LoVo (cell line): ENCODE results near the gene SAFB.
"Not testable (repeated sequence)": the region's sequence is repeated elsewhere in the genome, so short reads cannot be mapped to it uniquely, and the experiment has no call there.

Experiments used
- DNase-seq: peaks from one replicate; pipeline ENCODE4 v3.0.0-alpha.2; 2016; ENCODE audit warnings: low spot score

The SAFB gene

GRCh38 chr19:5595129-5595528 is 27.8 kb upstream of the SAFB start:
- no peak for DNase-seq

GRCh38 chr19:5595745-5596144 is 27.1 kb upstream of the SAFB start:
- no peak for DNase-seq

GRCh38 chr19:5600797-5601196 is 22.1 kb upstream of the SAFB start:
- DNase-seq = no peak

GRCh38 chr19:5603626-5604025 is 19.3 kb upstream of the SAFB start:
- no peak for DNase-seq

- DNase-seq = no peak
These were observed 17.5 kb upstream of the SAFB start for GRCh38 chr19:5605362-5605761.

GRCh38 chr19:5607318-5608275 is 15.3 kb upstream of the SAFB start:
- DNase-seq = no peak

GRCh38 chr19:5608291-5608690 is 14.6 kb upstream of the SAFB start:
- DNase-seq = no peak

- DNase-seq = not testable (repeated sequence)
These were observed 14.1 kb upstream of the SAFB start for GRCh38 chr19:5608766-5609165.

- no peak for DNase-seq
These were observed 12.9 kb upstream of the SAFB start for GRCh38 chr19:5609881-5610448.

GRCh38 chr19:5612891-5613865 is 9.7 kb upstream of the SAFB start:
- DNase-seq = no peak

- no peak for DNase-seq
These were observed 7.0 kb upstream of the SAFB start for GRCh38 chr19:5615756-5616327.

GRCh38 chr19:5617080-5617479 is 5.8 kb upstream of the SAFB start:
- no peak for DNase-seq

GRCh38 chr19:5618591-5618990 is 4.3 kb upstream of the SAFB start:
- no peak for DNase-seq

- no peak for DNase-seq
These were observed 2.9 kb upstream of the SAFB start for GRCh38 chr19:5619946-5620345.

- DNase-seq = no peak
These were observed 1.5 kb upstream of the SAFB start for GRCh38 chr19:5621311-5621944.

- DNase-seq = no peak
These were observed 878 bp upstream of the SAFB start for GRCh38 chr19:5621945-5622464.

GRCh38 chr19:5623397-5624017 is 624 bp downstream of the SAFB start:
- no peak for DNase-seq

- no peak for DNase-seq
These were observed 1.3 kb downstream of the SAFB start for GRCh38 chr19:5624018-5624663.

GRCh38 chr19:5624741-5625278 is 1.9 kb downstream of the SAFB start:
- DNase-seq = no peak

- DNase-seq = no peak
These were observed 2.8 kb downstream of the SAFB start for GRCh38 chr19:5625641-5626040.
